Kidney epithelial cell (primary cell): ENCODE data around the gene ZBTB5. TPM values are rescaled to one million over a fixed set of nuclear protein-coding genes. Genes with fewer than 3 reads are reported as not detected.

Experiments
- DNase-seq: peaks from one replicate; pipeline ENCODE4 v3.0.0-alpha.2; 2010; ENCODE audit warnings: low read depth
- H3K27me3 ChIP-seq: 2 replicates; pipeline ENCODE4 v1.6.0; 2011; ENCODE audit warnings: low read length; ENCODE audit not compliant: control insufficient read depth, insufficient read depth
- H3K36me3 ChIP-seq: 2 replicates; pipeline ENCODE4 v1.5.1; 2011; ENCODE audit warnings: low read length; ENCODE audit not compliant: control insufficient read depth, insufficient read depth
- H3K4me3 ChIP-seq: 2 replicates; pipeline ENCODE4 v1.5.1; 2011; ENCODE audit warnings: low read depth, mild to moderate bottlenecking, control low read depth, low read length
- total RNA-seq: library from RNA; depleted of rRNA; stranded (reverse); fragments of >200 nt; gene quantifications from 2 replicates; pipeline ENCODE4 v1.2.3, GENCODE V29; 2015
- TF ChIP-seq, protein P1 (sequence below): IDR thresholded peaks from 2 replicates; pipeline ENCODE4 v1.5.1; 2011; ENCODE audit warnings: mild to moderate bottlenecking, moderate library complexity, low read length, control low read depth, inconsistent platforms; ENCODE audit not compliant: insufficient read depth, poor library complexity, severe bottlenecking

Gene ZBTB5
- total RNA-seq, 1 donor from 2014 or later, result 14.1 TPM

DNA sequence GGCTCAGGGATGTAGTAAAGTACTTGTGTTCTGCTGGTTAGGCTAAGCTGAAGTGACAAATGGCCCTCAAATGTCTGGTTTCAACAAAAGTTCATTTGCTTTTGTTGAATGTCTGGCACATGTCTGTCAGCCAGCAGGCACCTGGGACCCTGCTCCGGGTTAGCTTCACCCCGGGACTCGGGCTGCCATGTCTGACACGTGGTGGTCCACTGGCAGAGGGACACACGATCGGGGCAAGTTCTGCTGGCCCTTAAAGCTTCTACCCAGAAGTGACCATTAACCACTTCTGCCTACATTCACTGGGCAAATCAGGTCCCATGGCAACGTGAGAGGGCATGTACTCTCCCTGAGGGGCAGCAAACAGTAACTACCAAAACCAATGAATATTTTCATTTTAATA is 44.3 kb upstream of the ZBTB5 start:
- H3K27me3 ChIP-seq, result no peaks in the 10 kb centered on the region
- no peak for DNase-seq
- H3K36me3 ChIP-seq, result no peaks in the 10 kb centered on the region
- H3K4me3 ChIP-seq, result no peak overlapping the region
- TF ChIP-seq, protein P1, sequence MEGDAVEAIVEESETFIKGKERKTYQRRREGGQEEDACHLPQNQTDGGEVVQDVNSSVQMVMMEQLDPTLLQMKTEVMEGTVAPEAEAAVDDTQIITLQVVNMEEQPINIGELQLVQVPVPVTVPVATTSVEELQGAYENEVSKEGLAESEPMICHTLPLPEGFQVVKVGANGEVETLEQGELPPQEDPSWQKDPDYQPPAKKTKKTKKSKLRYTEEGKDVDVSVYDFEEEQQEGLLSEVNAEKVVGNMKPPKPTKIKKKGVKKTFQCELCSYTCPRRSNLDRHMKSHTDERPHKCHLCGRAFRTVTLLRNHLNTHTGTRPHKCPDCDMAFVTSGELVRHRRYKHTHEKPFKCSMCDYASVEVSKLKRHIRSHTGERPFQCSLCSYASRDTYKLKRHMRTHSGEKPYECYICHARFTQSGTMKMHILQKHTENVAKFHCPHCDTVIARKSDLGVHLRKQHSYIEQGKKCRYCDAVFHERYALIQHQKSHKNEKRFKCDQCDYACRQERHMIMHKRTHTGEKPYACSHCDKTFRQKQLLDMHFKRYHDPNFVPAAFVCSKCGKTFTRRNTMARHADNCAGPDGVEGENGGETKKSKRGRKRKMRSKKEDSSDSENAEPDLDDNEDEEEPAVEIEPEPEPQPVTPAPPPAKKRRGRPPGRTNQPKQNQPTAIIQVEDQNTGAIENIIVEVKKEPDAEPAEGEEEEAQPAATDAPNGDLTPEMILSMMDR, result no peak

DNA sequence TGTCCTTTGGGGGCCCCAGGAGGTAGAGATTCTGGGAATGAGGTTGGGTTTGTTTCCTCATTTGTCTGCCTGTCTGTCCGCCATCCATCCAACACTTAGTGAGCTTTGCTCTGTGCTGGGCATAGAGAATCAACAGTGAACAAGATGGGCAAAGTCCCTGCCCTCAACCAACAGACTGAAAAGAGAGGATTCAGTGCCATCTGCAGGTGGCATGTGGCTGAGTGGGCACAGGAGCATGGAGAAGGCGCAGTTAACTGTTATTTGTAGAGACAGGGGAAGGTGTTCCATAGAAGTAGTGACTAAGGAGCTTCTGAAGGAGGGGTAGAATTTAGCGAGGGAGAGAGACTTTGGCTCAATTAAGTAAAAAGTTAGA is 43.6 kb upstream of the ZBTB5 start:
- TF ChIP-seq, protein P1, result no peak
- Histone ChIP-seq H3K4me3 (no peak overlapping the region), H3K36me3 (no peaks in the 10 kb centered on the region), H3K27me3 (no peaks in the 10 kb centered on the region)
- no peak for DNase-seq

DNA sequence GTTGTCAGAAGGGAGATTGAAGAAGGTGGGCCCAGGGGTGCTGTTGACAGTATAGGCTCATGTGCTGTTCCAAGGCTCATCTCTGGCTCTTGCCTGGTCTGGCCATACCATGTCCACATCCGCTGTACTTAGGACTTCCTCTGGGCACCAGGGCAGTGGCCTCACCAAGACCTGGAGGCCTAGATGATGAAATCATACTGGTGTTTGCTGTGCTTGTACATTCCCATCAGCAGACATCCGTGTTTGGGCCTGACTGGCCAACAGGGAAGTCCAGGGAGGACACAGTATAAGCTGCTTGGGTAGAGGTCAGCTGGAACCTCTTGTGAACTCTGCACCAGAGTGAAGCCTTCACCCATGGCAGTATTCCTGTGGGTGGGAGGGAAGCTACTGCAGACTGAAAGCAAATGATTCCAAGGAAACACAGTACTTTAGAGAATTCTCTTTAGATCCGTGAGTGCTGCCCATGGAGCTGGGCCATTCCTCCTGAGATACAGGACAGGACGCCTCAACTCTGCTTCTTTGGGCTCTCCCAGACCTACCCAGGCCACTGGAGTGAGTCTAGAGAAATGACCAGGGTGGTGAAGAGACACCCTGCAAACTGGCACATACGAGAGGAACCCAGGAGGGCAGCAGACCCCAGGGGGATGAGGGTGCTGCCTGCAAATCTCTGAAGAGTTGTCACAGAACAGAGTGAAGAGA is 43.0 kb upstream of the ZBTB5 start:
- Histone ChIP-seq H3K36me3 (no peaks in the 10 kb centered on the region), H3K27me3 (no peaks in the 10 kb centered on the region), H3K4me3 (no peak overlapping the region)

DNA sequence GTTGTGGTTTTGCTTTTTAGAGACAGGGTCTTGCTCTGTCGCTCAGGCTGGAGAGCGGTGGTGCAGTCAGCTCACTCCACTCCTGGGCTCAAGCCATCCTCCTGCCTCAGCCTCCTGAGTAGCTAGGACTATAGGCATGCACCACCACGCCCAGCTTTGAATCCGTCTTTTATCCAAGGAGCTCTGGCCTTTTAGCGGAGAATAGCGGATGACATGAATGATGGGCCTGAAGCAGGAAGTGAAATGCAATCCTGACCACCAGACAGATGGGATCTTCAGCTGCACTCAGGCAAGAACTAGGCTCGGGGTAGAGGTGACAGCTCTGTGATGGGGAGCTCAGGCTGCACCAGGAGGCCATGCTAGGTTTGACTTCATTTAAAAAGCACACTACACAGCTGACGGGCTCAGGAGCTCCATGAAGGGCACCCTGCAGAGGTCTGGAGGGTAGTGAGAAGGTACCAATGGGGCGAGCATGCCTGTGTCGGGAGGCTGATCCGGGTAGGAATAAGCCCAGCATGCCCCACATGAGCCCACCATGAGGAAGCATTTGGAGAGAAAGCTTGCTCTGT is 42.4 kb upstream of the ZBTB5 start:
- H3K27me3 ChIP-seq, result no peaks in the 10 kb centered on the region
- H3K36me3 ChIP-seq, result no peaks in the 10 kb centered on the region
- TF ChIP-seq, protein P1, result no peak
- no peak for DNase-seq
- H3K4me3 ChIP-seq, result no peak overlapping the region

More for the DNA sequence above, 43.0 kb upstream of the ZBTB5 start:
- no peak for DNase-seq
- TF ChIP-seq, protein P1, result no peak

DNA sequence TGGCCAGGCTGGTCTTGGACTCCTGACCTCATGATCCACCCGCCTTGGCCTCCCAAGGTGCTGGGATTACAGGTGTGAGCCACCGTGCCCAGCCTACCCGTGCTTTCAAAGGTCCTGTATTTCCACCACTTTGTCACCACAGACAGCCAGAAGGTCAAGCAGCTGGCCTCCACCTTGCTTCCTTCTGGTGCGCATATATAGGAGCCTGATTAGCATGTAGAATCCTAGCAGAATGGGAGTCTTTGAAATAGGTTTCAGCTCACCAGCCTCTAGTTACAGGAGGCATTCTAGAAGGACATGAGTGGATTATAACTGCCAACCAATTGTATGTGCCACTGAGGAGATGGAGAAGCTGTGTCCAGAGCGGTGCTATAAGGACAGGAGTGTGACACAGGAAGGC is 39.4 kb upstream of the ZBTB5 start:
- Histone ChIP-seq H3K4me3 (no peak overlapping the region), H3K27me3 (no peaks in the 10 kb centered on the region), H3K36me3 (peaks cover 2% of the 10 kb centered on the region)
- no peak for DNase-seq
- TF ChIP-seq, protein P1, result no peak

DNA sequence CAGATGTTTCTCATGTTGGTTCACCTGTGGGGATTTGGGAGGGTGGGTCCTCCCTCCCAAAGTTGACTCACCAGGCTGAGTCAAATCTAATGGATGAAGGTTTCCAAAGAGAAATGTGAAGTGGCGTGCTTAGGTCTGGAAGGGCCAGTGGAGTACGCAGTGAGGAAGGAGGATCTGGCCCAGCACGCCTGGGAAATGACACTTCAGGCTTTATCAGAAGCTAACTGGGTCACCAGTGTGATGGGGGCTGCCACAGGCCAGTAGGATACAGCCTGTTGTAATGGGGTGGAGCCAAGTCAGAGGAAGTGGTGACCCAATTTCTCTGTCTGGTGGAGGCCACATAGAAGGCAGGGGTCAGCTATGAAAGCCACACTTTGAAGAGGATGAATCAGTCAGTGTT is 38.5 kb upstream of the ZBTB5 start:
- peaks cover 2% of the 10 kb centered on the region for H3K36me3 ChIP-seq
- H3K4me3 ChIP-seq, result no peak overlapping the region
- TF ChIP-seq, protein P1, result no peak
- no peaks in the 10 kb centered on the region for H3K27me3 ChIP-seq
- DNase-seq, result no peak
